HepG2 (cell line): ENCODE measurements around the gene CFAP45. TPM values are rescaled to one million over a fixed set of nuclear protein-coding genes. Genes with fewer than 3 reads are reported as not detected.

Experiments
- ATAC-seq: fragments of 200-7000 bp; cut with Tn5 transposase; 3 replicates; pipeline ENCODE4 v1.9.1; 2020; ENCODE audit warnings: mild to moderate bottlenecking, moderate library complexity
- BruUV-seq: library from RNA; stranded (reverse); fragments of 400-500 nt; replicated peaks from 2 replicates; lab custom pipeline; 2021; lab: Mats Ljungman, UMichigan
- CTCF ChIA-PET: fragments of 300-600 bp; formaldehyde crosslinking; extraction: SDS; loops from one replicate; lab custom pipeline; 2021; ENCODE audit warnings: low total read pairs, inconsistent platforms, low intra/inter-chr PET ratio; lab: Yijun Ruan, JAX
- POLR2A ChIA-PET: fragments of 350-600 bp; sonication (Branson Sonifier 250); formaldehyde crosslinking; loops from one replicate; lab custom pipeline; 2020; ENCODE audit warnings: antibody characterized with exemption, inconsistent platforms; lab: Yijun Ruan, JAX
- DNase-seq: peaks from one replicate; pipeline ENCODE4 v3.0.0-alpha.2; 2015; ENCODE audit warnings: low spot score
- FAIRE-seq: peaks from 3 replicates; lab custom pipeline; 2011; peaks lifted over from hg19 to GRCh38; lab: Jason Lieb, UNC
- H2AFZ ChIP-seq: one replicate; pipeline ENCODE4 v1.6.1; 2011; ENCODE audit warnings: low read length, inconsistent platforms
- H3K27ac ChIP-seq: fragments of 300-600 bp; 3 replicates; pipeline ENCODE4 v1.8.0; 2011; ENCODE audit warnings: mixed run types, mild to moderate bottlenecking, mixed read lengths, low read length, inconsistent platforms; ENCODE audit not compliant: insufficient read depth; ENCODE audit errors: extremely low read length
- H3K27me3 ChIP-seq, 2 experiments: fragments of 200-600 bp in 1 of 2; 2 replicates in 1 of 2; 3 replicates in 1 of 2; pipeline versions ENCODE4 v1.6.0 to v1.8.0; 2011; ENCODE audit warnings: low read length in 2 of 2, mild to moderate bottlenecking in 2 of 2, moderate library complexity in 2 of 2, inconsistent platforms in 1 of 2; ENCODE audit not compliant: insufficient read depth in 2 of 2, control insufficient read depth in 1 of 2
- H3K36me3 ChIP-seq, 2 experiments: fragments of 200-600 bp in 1 of 2; replicated peaks in 1 of 2; 2 replicates in 1 of 2; 3 replicates in 1 of 2; pipeline versions ENCODE4 v1.5.1 to v1.8.0; 2011; ENCODE audit warnings: low read length in 2 of 2, inconsistent platforms in 1 of 2; ENCODE audit not compliant: insufficient read depth in 2 of 2, control insufficient read depth in 1 of 2
- H3K4me1 ChIP-seq: 2 replicates; pipeline ENCODE4 v1.5.1; 2012; ENCODE audit warnings: low read length, inconsistent platforms; ENCODE audit not compliant: insufficient read depth
- H3K4me2 ChIP-seq: 2 replicates; pipeline ENCODE4 v1.6.0; 2011; ENCODE audit warnings: low read depth, low read length, inconsistent platforms
- H3K4me3 ChIP-seq, 3 experiments: fragments of 200-600 bp in 1 of 3; sonication (generic), shearing (Covaris generic) in 1 of 3; replicated peaks in 1 of 3; 2 replicates each; pipeline ENCODE4 v1.5.1; 2011 to 2016; ENCODE audit warnings: low read length in 3 of 3, inconsistent platforms in 2 of 3, low read depth in 2 of 3, mild to moderate bottlenecking in 2 of 3, control low read depth in 1 of 3, mixed read lengths in 1 of 3; ENCODE audit not compliant: insufficient read depth in 1 of 3
- H3K79me2 ChIP-seq: one replicate; pipeline ENCODE4 v1.6.1; 2011; ENCODE audit warnings: low read length, inconsistent platforms; ENCODE audit not compliant: insufficient read depth
- H3K9ac ChIP-seq: 2 replicates; pipeline ENCODE4 v1.6.0; 2011; ENCODE audit warnings: mild to moderate bottlenecking, low read depth, low read length, inconsistent platforms; ENCODE audit not compliant: insufficient read depth
- H3K9me3 ChIP-seq: 2 replicates; pipeline ENCODE4 v1.5.1; 2012; ENCODE audit warnings: mild to moderate bottlenecking, low read length
- H4K20me1 ChIP-seq: 2 replicates; pipeline ENCODE4 v1.6.0; 2011; ENCODE audit warnings: inconsistent platforms, mild to moderate bottlenecking, low read length, moderate library complexity; ENCODE audit not compliant: insufficient read depth
- AFF4 ChIP-seq: sonication (generic); formaldehyde crosslinking; IDR thresholded peaks from 2 replicates; pipeline ENCODE4 v1.4.0; 2020; ENCODE audit warnings: missing genetic modification reagents
- ZNF121 ChIP-seq: sonication (generic); formaldehyde crosslinking; IDR thresholded peaks from 2 replicates; pipeline ENCODE4 v1.5.0; 2020; ENCODE audit warnings: mild to moderate bottlenecking, missing genetic modification reagents
- ZNF20 ChIP-seq: sonication (generic); formaldehyde crosslinking; IDR thresholded peaks from 2 replicates; pipeline ENCODE4 v1.4.0; 2020; ENCODE audit warnings: mild to moderate bottlenecking, moderate library complexity, missing genetic modification reagents
- WGBS: methylation state at CpG from one replicate; pipeline ENCODE4 v1.1.6; 2017; ENCODE audit warnings: low lambda C conversion rate; 5-methylcytosine and 5-hydroxymethylcytosine counted together
- in situ Hi-C: cut with HindIII; loops from 2 replicates; pipeline ENCODE4 v1.10.0; 2017; ENCODE audit warnings: low pct_unique_long_range_greater_than_20kb; ENCODE audit not compliant: extremely low pct_ligation_motif_present
- intact Hi-C: fragments of 100-400 bp; cut with micrococcal nuclease; formaldehyde crosslinking; loops from one replicate; pipeline ENCODE4 v1.10.0; 2022; ENCODE audit not compliant: unreplicated experiment
- polyA plus RNA-seq, 8 experiments: library from polyadenylated mRNA; depleted of rRNA in 3 of 8; stranded (reverse) in 7 of 8; unstranded in 1 of 8; fragments of >200 nt; fragmentation: Illumina TruSeq in 4 of 8; extraction: Trizol in 4 of 8; gene quantifications; 2 replicates each; pipeline versions ENCODE4 v1.2.1 to v1.2.3, GENCODE V29; 2011 to 2016; ENCODE audit warnings: low read depth in 4 of 8, missing spikeins in 1 of 8, mixed read lengths in 1 of 8; ENCODE audit not compliant: insufficient read depth in 1 of 8
- total RNA-seq, 5 experiments: library from RNA; depleted of rRNA; stranded (reverse); fragments of >200 nt; fragmentation: Illumina TruSeq; extraction: Trizol; gene quantifications; 2 replicates each; pipeline ENCODE4 v1.2.3, GENCODE V29; 2016; ENCODE audit warnings: low read depth in 1 of 5

CFAP45 gene
- total and polyA plus RNA-seq, 2 of the 13 experiments (the other 11 are each of a cell fraction or from before 2014, with no cell fraction given): not detected

GRCh38 chr1:159862031-159862430 lies 37.9 kb downstream of the CFAP45 start (continued):
- TF ChIP-seq AFF4 (CRISPR knock-in tag) (no peak), ZNF20 (CRISPR knock-in tag) (no peak)

GRCh38 chr1:159861218-159861617 lies 38.7 kb downstream of the CFAP45 start:
- BruUV-seq: no TSS peak
- H3K79me2 ChIP-seq: no peaks in the 10 kb centered on the region
- FAIRE-seq (no peak), DNase-seq (no peak), ATAC-seq (no peak)
- no peaks in the 10 kb centered on the region for H3K9me3 ChIP-seq
- no peak overlapping the region for H2AFZ ChIP-seq
- H3K27me3 ChIP-seq: peaks cover 7 to 29% of the 10 kb centered on the region in 2 experiments; a peak in 3 of 5 replicates
- no peak overlapping the region for H3K4me2 ChIP-seq
- TF ChIP-seq ZNF121 (CRISPR knock-in tag): no peak
- 0% methylated on average over 4 of the region's 8 CpGs for WGBS
- H3K4me3 ChIP-seq: no peak overlapping the region
- intact Hi-C loops (no loop called here), in situ Hi-C loops (no loop called here)
- H3K27ac ChIP-seq: no peak overlapping the region
- CTCF ChIA-PET: no interaction called here
- H3K4me1 ChIP-seq: no peaks in the 10 kb centered on the region
- H3K36me3 ChIP-seq: no peaks in the 10 kb centered on the region
- POLR2A ChIA-PET: no interaction called here
- no peak overlapping the region for H3K9ac ChIP-seq
- no peaks in the 10 kb centered on the region for H4K20me1 ChIP-seq
